HG03521 (cell line): ENCODE measurements around the gene ACYP2.
"Not testable (repeated sequence)": the region's sequence is repeated elsewhere in the genome, so short reads cannot be mapped to it uniquely, and the experiment has no call there.

Experiments
- ATAC-seq: cut with Tn5 transposase; IDR thresholded peaks from one replicate; pipeline ENCODE4 v1.9.1; 2021; ENCODE audit warnings: mild to moderate bottlenecking, moderate library complexity; ENCODE audit not compliant: unreplicated experiment

ACYP2 gene

GRCh38 chr2:54115284-54116137 lies at the start of gene ACYP2:
TSS of gene ACYP2 (plus strand) at chr2:54115615.
- peak; percentile 82 for ATAC-seq

GRCh38 chr2:54065891-54066290 lies 49.5 kb upstream of the ACYP2 start:
- no peak for ATAC-seq

GRCh38 chr2:54067851-54068375 lies 47.5 kb upstream of the ACYP2 start:
- ATAC-seq: no peak

- not testable (repeated sequence) for ATAC-seq
Observed at GRCh38 chr2:54072483-54072882, 42.9 kb upstream of the ACYP2 start.

GRCh38 chr2:54073796-54074195 lies 41.6 kb upstream of the ACYP2 start:
- peak; percentile 69 for ATAC-seq

GRCh38 chr2:54074606-54075341 lies 40.6 kb upstream of the ACYP2 start:
- ATAC-seq: no peak

- ATAC-seq: no peak
Observed at GRCh38 chr2:54076586-54076985, 38.8 kb upstream of the ACYP2 start.

GRCh38 chr2:54077088-54077900 lies 38.1 kb upstream of the ACYP2 start:
- ATAC-seq: no peak

- no peak for ATAC-seq
Observed at GRCh38 chr2:54079331-54079730, 36.1 kb upstream of the ACYP2 start.

- peak; percentile 95 for ATAC-seq
Observed at GRCh38 chr2:54081574-54081973, 33.8 kb upstream of the ACYP2 start.

- ATAC-seq: no peak
Observed at GRCh38 chr2:54083021-54083420, 32.4 kb upstream of the ACYP2 start.

- no peak for ATAC-seq
Observed at GRCh38 chr2:54083445-54083844, 32.0 kb upstream of the ACYP2 start.

GRCh38 chr2:54084600-54084999 lies 30.8 kb upstream of the ACYP2 start:
- no peak for ATAC-seq

- ATAC-seq: no peak
Observed at GRCh38 chr2:54085069-54085468, 30.3 kb upstream of the ACYP2 start.

GRCh38 chr2:54086157-54086556 lies 29.3 kb upstream of the ACYP2 start:
- no peak for ATAC-seq

GRCh38 chr2:54088191-54088634 lies 27.2 kb upstream of the ACYP2 start:
- no peak for ATAC-seq

- no peak for ATAC-seq
Observed at GRCh38 chr2:54088719-54089118, 26.7 kb upstream of the ACYP2 start.

GRCh38 chr2:54090521-54091117 lies 24.8 kb upstream of the ACYP2 start:
- ATAC-seq: no peak

GRCh38 chr2:54092940-54093339 lies 22.5 kb upstream of the ACYP2 start:
- peak; percentile 40 for ATAC-seq

- not testable (repeated sequence) for ATAC-seq
Observed at GRCh38 chr2:54095406-54095805, 20.0 kb upstream of the ACYP2 start.
